ENCODE data around the gene ERC2.

- TF ChIP-seq POLR2A (IDR thresholded peaks at IDR 0.05; ENCODE audit: low read length) (no peak), CTCF (IDR thresholded peaks at IDR 0.05) (no peak), REST (IDR thresholded peaks at IDR 0.05) (no peak), PBX3 (IDR thresholded peaks at IDR 0.05) (no peak)
Measured at GRCh38 chr3:55554634-55555425, 913.4 kb downstream of the ERC2 start.
